Measurements from ENCODE around the gene LCN6. TPM values are rescaled to one million over a fixed set of nuclear protein-coding genes. Genes with fewer than 3 reads are reported as not detected.

Gene LCN6
- polyA plus RNA-seq, 3 donors, result not detected

- Histone ChIP-seq H3K27ac (ENCODE audit: low read depth in 1 of 2, low read length in 2 of 2) (no peak overlapping the region), H3K9me3 (replicated peaks in 1 of 2; ENCODE audit: control insufficient read depth in 1 of 2, insufficient read depth in 1 of 2, low read length in 2 of 2) (peaks cover 6% of the 10 kb centered on the region in 2 donors), H3K36me3 (replicated peaks in 1 of 2; ENCODE audit: control insufficient read depth in 1 of 2, insufficient read depth in 2 of 2, low read length in 2 of 2) (no peaks in the 10 kb centered on the region), H3K4me2 (replicated peaks; ENCODE audit: extremely low read depth, low read length, poor library complexity, severe bottlenecking) (no peak overlapping the region), H3K9ac (ENCODE audit: insufficient read depth, low read length, poor library complexity, severe bottlenecking) (no peak overlapping the region), H2AFZ (ENCODE audit: insufficient read depth, low read depth, low read length, poor library complexity, severe bottlenecking) (no peak overlapping the region), H4K20me1 (ENCODE audit: insufficient read depth, low read length) (no peaks in the 10 kb centered on the region), H3K4me3 (replicated peaks in 1 of 3; ENCODE audit: low read depth in 2 of 3, low read length in 3 of 3) (no peak overlapping the region), H3K79me2 (ENCODE audit: insufficient read depth, low read length) (no peaks in the 10 kb centered on the region), H3K27me3 (ENCODE audit: control insufficient read depth in 2 of 2, insufficient read depth in 2 of 2, low read length in 2 of 2) (peaks cover 5 to 14% of the 10 kb centered on the region in 2 donors), H3K4me1 (ENCODE audit: control insufficient read depth in 1 of 2, insufficient read depth in 2 of 2, low read length in 2 of 2) (no peaks in the 10 kb centered on the region)
- H3K36me3 Mint-ChIP-seq, result no peaks in the 10 kb centered on the region
- H3K9me3 Mint-ChIP-seq, result peaks cover 3 to 10% (median 8%) of the 10 kb centered on the region in 7 donors
- intact Hi-C loops (cut with micrococcal nuclease), result no loop called here
- no peak overlapping the region for H3K4me3 Mint-ChIP-seq
- 93% methylated on average over 16 of the region's 18 CpGs for WGBS (ENCODE audit: insufficient coverage)
- peaks cover 10% of the 10 kb centered on the region for H3K4me1 Mint-ChIP-seq
- no peak for DNase-seq
- TF ChIP-seq, protein P1, sequence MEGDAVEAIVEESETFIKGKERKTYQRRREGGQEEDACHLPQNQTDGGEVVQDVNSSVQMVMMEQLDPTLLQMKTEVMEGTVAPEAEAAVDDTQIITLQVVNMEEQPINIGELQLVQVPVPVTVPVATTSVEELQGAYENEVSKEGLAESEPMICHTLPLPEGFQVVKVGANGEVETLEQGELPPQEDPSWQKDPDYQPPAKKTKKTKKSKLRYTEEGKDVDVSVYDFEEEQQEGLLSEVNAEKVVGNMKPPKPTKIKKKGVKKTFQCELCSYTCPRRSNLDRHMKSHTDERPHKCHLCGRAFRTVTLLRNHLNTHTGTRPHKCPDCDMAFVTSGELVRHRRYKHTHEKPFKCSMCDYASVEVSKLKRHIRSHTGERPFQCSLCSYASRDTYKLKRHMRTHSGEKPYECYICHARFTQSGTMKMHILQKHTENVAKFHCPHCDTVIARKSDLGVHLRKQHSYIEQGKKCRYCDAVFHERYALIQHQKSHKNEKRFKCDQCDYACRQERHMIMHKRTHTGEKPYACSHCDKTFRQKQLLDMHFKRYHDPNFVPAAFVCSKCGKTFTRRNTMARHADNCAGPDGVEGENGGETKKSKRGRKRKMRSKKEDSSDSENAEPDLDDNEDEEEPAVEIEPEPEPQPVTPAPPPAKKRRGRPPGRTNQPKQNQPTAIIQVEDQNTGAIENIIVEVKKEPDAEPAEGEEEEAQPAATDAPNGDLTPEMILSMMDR (IDR thresholded peaks at IDR 0.05), result no peak
- no peak overlapping the region for H3K27ac Mint-ChIP-seq
- peaks cover 15 to 50% (median 22%) of the 10 kb centered on the region in 3 donors for H3K27me3 Mint-ChIP-seq (ENCODE audit: low read depth in 3 of 3)
Measured at GRCh38 chr9:136746621-136747020, 1.7 kb downstream of the LCN6 start.

DNA sequence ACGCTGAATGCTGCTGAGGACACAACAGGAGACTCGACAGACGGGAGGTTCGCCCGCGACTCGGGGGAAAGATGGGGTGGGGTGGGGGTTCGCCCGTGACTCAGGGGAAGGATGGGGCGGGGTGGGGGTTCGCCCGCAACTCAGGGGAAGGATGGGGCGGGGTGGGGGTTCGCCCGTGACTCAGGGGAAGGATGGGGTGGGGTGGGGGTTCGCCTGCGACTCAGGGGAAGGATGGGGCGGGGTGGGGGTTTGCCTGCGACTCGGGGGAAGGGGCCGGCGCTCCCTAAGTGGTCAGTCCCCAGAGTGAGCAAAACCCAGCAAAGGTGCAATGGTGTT is 2.2 kb downstream of the LCN6 start:
- H3K4me3 ChIP-seq (replicated peaks in 1 of 3; ENCODE audit: low read depth in 2 of 3, low read length in 3 of 3), result no peak overlapping the region
- H3K9ac ChIP-seq (ENCODE audit: insufficient read depth, low read length, poor library complexity, severe bottlenecking), result no peak overlapping the region
- H3K36me3 ChIP-seq (replicated peaks in 1 of 2; ENCODE audit: control insufficient read depth in 1 of 2, insufficient read depth in 2 of 2, low read length in 2 of 2), result no peaks in the 10 kb centered on the region
- H3K27ac ChIP-seq (ENCODE audit: low read depth in 1 of 2, low read length in 2 of 2), result no peak overlapping the region
- H2AFZ ChIP-seq (ENCODE audit: insufficient read depth, low read depth, low read length, poor library complexity, severe bottlenecking), result no peak overlapping the region
- Mint-ChIP-seq H3K27ac (no peak overlapping the region), H3K27me3 (ENCODE audit: low read depth in 3 of 3) (peaks cover 17 to 53% (median 25%) of the 10 kb centered on the region in 3 donors), H3K4me1 (peaks cover 10% of the 10 kb centered on the region), H3K36me3 (no peaks in the 10 kb centered on the region), H3K9me3 (peaks cover 0 to 5% (median 3%) of the 10 kb centered on the region in 7 donors), H3K4me3 (no peak overlapping the region)
- no peak overlapping the region for H3K4me2 ChIP-seq (replicated peaks; ENCODE audit: extremely low read depth, low read length, poor library complexity, severe bottlenecking)
- TF ChIP-seq, protein P1 (IDR thresholded peaks at IDR 0.05), result no peak
- no peaks in the 10 kb centered on the region for H3K4me1 ChIP-seq (ENCODE audit: control insufficient read depth in 1 of 2, insufficient read depth in 2 of 2, low read length in 2 of 2)
- WGBS (ENCODE audit: insufficient coverage), result no CpG with 5 or more reads among the region's 22 CpGs
- DNase-seq, result no peak
- H3K9me3 ChIP-seq (replicated peaks in 1 of 2; ENCODE audit: control insufficient read depth in 1 of 2, insufficient read depth in 1 of 2, low read length in 2 of 2), result peaks cover under 1 to 2% of the 10 kb centered on the region in 2 donors
- no peaks in the 10 kb centered on the region for H4K20me1 ChIP-seq (ENCODE audit: insufficient read depth, low read length)
- H3K27me3 ChIP-seq (ENCODE audit: control insufficient read depth in 2 of 2, insufficient read depth in 2 of 2, low read length in 2 of 2), result peaks cover 5 to 18% of the 10 kb centered on the region in 2 donors
- no peaks in the 10 kb centered on the region for H3K79me2 ChIP-seq (ENCODE audit: insufficient read depth, low read length)
- intact Hi-C loops (cut with micrococcal nuclease), result no loop called here

Data from CD14-positive monocyte (primary cell).